Daoy (cell line): ENCODE measurements around the gene MUC20. TPM values are rescaled to one million over a fixed set of nuclear protein-coding genes. Genes with fewer than 3 reads are reported as not detected.
"Not testable (repeated sequence)": the region's sequence is repeated elsewhere in the genome, so short reads cannot be mapped to it uniquely, and the experiment has no call there.

Experiments used
- DNase-seq: peaks from one replicate; pipeline ENCODE4 v3.0.0-alpha.2; 2015; ENCODE audit warnings: low read depth
- total RNA-seq: library from RNA; depleted of rRNA; stranded (reverse); fragments of >200 nt; shearing (Covaris generic); gene quantifications from 2 replicates; pipeline ENCODE4 v1.2.3, GENCODE V29; 2014

MUC20 gene
- total RNA-seq, 1 experiment from 2014 or later, result not detected

GRCh38 chr3:195710126-195710905, 10.5 kb upstream of the MUC20 start:
- not testable (repeated sequence) for DNase-seq

- not testable (repeated sequence) for DNase-seq
Measured at GRCh38 chr3:195711091-195711812, 9.5 kb upstream of the MUC20 start.

GRCh38 chr3:195711813-195712534, 8.8 kb upstream of the MUC20 start:
- no peak for DNase-seq

GRCh38 chr3:195712535-195712910, 8.3 kb upstream of the MUC20 start:
- DNase-seq, result not testable (repeated sequence)

- not testable (repeated sequence) for DNase-seq
Measured at GRCh38 chr3:195713150-195713549, 7.6 kb upstream of the MUC20 start.

GRCh38 chr3:195714380-195715011, 6.3 kb upstream of the MUC20 start:
- DNase-seq, result no peak

GRCh38 chr3:195715134-195715533, 5.6 kb upstream of the MUC20 start:
- no peak for DNase-seq

GRCh38 chr3:195715583-195716266, 5.1 kb upstream of the MUC20 start:
- peak; percentile 35 for DNase-seq

GRCh38 chr3:195717416-195717815, 3.4 kb upstream of the MUC20 start:
- no peak for DNase-seq

GRCh38 chr3:195717852-195718476, 2.8 kb upstream of the MUC20 start:
- no peak for DNase-seq

- DNase-seq, result no peak
Measured at GRCh38 chr3:195718477-195718984, 2.2 kb upstream of the MUC20 start.

- not testable (repeated sequence) for DNase-seq
Measured at GRCh38 chr3:195719514-195720254, 1.1 kb upstream of the MUC20 start.

- DNase-seq, result not testable (repeated sequence)
Measured at GRCh38 chr3:195722139-195722995, 1.6 kb downstream of the MUC20 start.

- DNase-seq, result not testable (repeated sequence)
Measured at GRCh38 chr3:195722996-195723345, 2.2 kb downstream of the MUC20 start.

GRCh38 chr3:195724363-195724762, 3.6 kb downstream of the MUC20 start:
- DNase-seq, result not testable (repeated sequence)

- not testable (repeated sequence) for DNase-seq
Measured at GRCh38 chr3:195725916-195726740, 5.3 kb downstream of the MUC20 start.

GRCh38 chr3:195727606-195728195, 6.9 kb downstream of the MUC20 start:
- no peak for DNase-seq

GRCh38 chr3:195728789-195729188, 8.0 kb downstream of the MUC20 start:
- DNase-seq, result not testable (repeated sequence)
